Stimulated activated CD4-positive, alpha-beta T cell treated with anti-CD3 and anti-CD28 coated beads, Interleukin-12 subunit alpha, Interleukin-12 subunit beta, amount 100 ng/mL, for 48 hours (primary cell): ENCODE results near the gene PLEK.
"Not testable (repeated sequence)": the region's sequence is repeated elsewhere in the genome, so short reads cannot be mapped to it uniquely, and the experiment has no call there.

Experiments used
- DNase-seq, 3 donors: peaks; one replicate each; pipeline ENCODE4 v3.0.0-alpha.2; 2020; ENCODE audit warnings: low read depth in 2 of 3, low spot score in 1 of 3

The PLEK gene

GRCh38 chr2:68384485-68385107 is 19.5 kb downstream of the PLEK start:
- no peak for DNase-seq

GRCh38 chr2:68385220-68385906 is 20.3 kb downstream of the PLEK start:
- no peak for DNase-seq

DNA sequence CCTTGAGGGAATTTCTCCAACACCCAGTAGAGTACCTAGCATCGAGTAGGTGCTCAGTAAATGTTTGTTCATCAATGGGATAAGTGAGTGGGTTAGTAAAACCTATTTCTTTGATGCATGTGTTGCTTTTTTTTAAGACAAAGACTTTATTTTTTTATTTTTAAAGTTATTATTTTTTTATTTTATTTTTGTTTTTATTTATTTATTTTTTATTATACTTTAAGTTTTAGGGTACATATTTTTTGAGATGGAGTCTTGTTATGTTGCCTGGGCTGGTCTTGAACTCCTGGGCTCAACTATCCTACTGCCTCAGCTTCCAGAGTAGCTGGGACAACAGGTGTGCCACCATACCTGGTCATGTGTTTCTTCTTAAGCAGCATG is 20.8 kb downstream of the PLEK start:
- DNase-seq: no peak

DNA sequence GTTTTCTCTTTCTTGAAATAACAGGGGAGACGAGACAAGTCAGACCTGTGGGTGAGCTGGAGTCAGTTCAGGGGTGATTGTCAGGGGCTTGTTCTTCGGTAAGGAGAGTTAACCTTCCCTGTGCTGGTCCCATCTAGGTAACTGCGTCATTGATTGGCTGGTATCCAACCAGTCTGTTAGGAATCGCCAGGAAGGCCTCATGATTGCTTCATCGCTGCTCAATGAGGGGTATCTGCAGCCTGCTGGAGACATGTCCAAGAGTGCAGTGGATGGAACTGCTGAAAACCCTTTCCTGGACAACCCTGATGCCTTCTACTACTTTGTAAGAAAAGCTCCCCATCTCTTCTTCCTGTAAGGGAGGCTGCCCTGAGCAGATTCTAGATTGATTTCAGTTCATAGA is 21.3 kb downstream of the PLEK start:
- no peak for DNase-seq

DNA sequence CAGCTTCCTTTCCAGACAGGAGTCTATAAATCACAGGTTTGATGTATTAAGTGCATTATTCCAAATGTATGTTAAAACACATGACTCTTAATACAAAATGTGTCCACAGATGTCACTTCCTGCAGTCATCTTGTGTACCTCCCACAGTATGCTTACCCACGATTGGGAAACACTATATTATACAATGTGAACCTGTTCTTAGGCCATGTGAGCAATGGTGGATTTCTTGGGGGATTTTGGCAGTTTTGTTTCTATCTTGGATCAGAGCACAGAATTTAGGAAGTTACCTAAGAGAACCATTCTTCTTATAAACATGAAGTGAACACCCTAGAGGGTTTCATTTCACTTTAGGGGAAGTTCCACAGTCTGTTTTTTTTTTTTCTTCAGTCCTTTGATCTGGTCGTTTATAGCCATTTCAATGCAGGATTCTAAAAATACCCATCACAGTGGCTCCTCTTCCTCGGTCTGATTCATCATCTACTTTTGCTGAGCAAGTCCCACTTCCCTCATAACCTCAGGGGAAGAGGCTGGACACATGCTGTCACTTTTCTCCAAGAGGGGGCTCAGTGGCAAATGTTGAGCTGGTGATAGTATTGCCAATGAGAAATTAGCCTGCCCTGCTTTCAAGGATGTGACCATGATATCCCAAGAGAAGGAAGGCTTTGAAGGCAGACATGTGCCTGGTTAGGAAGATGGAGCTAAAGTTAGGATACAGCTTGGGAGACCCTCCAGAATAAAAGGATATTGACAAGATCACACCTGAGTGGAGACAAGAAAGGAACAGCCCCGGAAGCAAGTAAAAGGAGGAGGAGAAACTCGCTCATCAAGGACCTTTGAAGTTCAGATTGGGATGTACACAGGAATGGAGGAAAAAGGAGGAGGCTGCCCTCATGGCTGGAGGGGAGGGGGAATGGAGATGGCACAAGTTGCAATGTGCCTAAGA is 22.6 kb downstream of the PLEK start:
- DNase-seq: no peak

DNA sequence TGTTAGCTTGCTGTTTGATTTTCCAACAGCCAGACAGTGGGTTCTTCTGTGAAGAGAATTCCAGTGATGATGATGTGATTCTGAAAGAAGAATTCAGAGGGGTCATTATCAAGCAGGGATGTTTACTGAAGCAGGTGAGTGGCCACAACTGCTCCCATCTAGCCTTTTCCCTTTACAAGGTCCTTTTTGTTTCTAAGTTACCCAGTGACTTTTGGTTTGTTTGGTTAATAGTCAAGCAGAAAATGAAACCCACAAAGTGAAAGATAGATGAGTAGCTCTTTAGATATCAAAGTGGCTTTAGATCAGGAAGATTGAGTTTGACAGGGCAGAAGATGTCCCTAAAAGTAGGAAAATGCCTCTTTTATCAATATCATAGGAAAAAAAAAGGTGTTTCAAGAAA is 23.3 kb downstream of the PLEK start:
- no peak for DNase-seq

- no peak for DNase-seq
Observed at GRCh38 chr2:68388772-68389171, 23.7 kb downstream of the PLEK start.

GRCh38 chr2:68390114-68390513 is 25.0 kb downstream of the PLEK start:
- DNase-seq: no peak

DNA sequence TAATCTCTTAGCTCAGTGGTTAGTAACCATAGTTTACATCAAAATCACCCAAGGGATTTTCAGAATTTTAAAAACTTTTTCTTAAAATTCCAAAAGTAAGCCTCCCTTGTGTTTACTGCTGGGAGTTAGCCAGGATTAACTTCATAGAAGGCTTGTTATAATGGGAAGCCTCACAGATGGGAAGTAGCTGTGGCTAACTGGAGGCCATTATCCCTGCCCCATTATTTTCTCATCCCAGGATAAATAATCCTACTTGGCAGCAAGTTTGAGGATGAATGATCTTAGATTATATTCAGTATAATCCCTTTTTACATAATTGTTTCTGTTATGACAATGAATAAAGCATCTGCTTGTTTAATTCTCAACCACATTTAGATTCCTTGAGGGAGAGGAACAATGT is 25.5 kb downstream of the PLEK start:
- DNase-seq: no peak

DNA sequence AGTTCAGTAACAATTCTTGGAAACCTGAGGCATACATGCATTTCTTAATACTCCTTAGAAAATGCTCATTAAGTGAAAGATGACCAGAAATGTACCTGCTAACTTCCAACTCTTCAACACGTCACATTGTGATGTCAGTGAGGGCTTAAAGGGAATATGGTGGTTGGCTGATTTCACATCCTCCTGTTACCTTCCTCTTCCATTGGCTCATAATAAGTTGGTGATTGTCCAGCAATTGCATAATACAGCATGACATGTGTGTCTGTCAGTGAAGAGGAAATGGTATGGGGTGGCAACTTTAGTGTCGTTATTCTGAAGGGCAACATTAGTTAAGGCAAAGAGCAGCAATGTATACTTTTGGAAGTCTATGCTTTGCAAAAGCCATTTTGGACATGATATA is 26.0 kb downstream of the PLEK start:
- no peak for DNase-seq

- no peak for DNase-seq
Observed at GRCh38 chr2:68391869-68392268, 26.8 kb downstream of the PLEK start.

DNA sequence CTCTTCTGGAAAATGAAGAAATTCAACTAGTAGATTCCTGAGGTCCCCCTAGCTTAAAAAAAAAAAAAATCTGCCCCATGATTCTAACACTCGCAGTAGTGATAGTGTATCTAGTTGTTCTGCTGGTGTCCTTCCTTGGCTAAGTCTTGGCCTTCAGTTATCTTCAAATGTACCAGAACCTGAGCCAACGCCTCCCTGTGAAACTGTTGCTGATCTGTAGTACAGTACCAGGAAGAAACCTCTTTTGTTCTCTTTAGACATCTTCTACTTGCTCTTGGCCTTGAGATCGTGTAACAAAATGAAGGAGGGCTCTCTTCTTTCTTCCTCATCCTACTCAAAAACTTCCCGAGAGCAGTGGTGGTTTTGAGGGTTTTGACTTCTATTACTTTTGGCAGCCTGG is 31.0 kb downstream of the PLEK start:
- DNase-seq: no peak

DNA sequence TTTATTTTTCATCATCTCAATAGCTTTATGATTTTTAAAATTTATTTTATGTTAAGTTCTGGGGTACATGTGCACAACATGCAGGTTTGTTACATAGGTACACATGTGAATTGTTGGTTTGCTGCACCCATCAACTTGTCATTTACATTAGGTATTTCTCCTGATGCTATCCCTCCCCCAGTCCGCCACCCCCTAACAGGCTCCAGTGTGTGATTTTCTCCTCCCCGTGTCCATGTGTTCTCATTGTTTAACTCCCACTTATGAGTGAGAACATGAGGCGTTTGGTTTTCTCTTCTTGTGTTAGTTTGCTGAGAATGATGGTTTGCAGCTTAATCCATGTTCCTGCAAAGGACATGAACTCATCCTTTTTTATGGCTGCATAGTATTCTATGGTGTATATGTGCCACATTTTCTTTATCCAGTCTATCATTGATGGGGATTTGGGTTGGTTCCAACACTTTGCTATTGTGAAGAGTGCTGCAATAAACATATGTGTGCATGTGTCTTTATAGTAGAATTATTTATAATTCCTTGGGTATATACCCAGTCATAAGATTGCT is 32.7 kb downstream of the PLEK start:
- DNase-seq: not testable (repeated sequence)

GRCh38 chr2:68403199-68403644 is 38.1 kb downstream of the PLEK start:
- no peak for DNase-seq

- no peak for DNase-seq
Observed at GRCh38 chr2:68404164-68404563, 39.1 kb downstream of the PLEK start.

- DNase-seq: no peak
Observed at GRCh38 chr2:68404893-68405799, 40.1 kb downstream of the PLEK start.

DNA sequence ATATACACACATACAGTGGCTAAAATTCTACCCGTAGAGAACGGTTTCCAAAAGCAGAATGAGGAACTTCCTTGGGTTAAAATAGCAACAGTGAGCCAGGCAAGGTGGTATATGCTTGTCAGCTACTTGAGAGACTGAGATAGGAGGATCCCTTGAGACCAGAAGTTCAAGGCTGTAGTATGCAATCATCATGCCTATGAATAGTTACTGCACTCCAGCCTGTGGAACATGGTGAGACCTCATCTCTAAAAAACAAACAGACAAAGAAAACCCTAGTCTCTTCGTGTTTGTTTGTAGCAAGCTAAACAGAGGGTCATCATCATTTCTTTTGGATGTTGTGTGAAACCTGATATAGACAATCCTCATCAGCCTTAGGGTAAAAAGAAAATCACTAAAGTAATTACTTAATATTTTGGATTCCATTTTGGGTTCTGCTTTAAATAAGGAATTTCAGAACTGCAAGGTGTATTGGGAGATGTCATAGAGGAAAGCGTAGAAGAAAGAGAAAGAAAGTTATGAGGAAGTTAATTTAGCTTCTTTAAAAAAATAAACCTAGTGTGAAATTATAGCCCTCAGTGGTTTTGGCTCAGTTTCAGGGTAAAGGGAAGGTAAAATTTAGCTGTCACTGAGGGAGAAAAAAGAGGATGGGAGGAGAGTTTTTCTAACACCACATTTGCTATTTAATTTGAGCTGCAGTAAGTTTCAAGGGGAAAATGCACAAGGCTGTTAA is 46.5 kb downstream of the PLEK start:
- no peak for DNase-seq

GRCh38 chr2:68412127-68412819 is 47.2 kb downstream of the PLEK start:
- DNase-seq: no peak

GRCh38 chr2:68413466-68413865 is 48.4 kb downstream of the PLEK start:
- no peak for DNase-seq
